ENCODE measurements around the gene OR10A4.

- TF ChIP-seq EP300 (IDR thresholded peaks at IDR 0.05; ENCODE audit: low read depth in 2 of 2, low read length in 2 of 2) (no peak), EP300 (CRISPR knock-in tag; IDR thresholded peaks at IDR 0.05; ENCODE audit: borderline replicate concordance) (no peak), ZSCAN25 (CRISPR knock-in tag; IDR thresholded peaks at IDR 0.05) (no peak), ZNF256 (CRISPR knock-in tag; conservative IDR thresholded peaks at IDR 0.05) (no peak), ZNF292 (CRISPR knock-in tag; IDR thresholded peaks at IDR 0.05; ENCODE audit: borderline replicate concordance, low read depth) (no peak), POLR2A (IDR thresholded peaks at IDR 0.05; ENCODE audit: insufficient read depth in 1 of 2, low read depth in 2 of 2, low read length in 2 of 2) (no peak), ZFP41 (CRISPR knock-in tag; IDR thresholded peaks at IDR 0.05; ENCODE audit: borderline replicate concordance) (no peak), ZFP37 (CRISPR knock-in tag; IDR thresholded peaks at IDR 0.05; ENCODE audit: borderline replicate concordance) (no peak), MZF1 (CRISPR knock-in tag; IDR thresholded peaks at IDR 0.05; ENCODE audit: borderline replicate concordance) (no peak), ATF4 (CRISPR knock-in tag; IDR thresholded peaks at IDR 0.05) (no peak), CTCF (CRISPR knock-in tag; IDR thresholded peaks at IDR 0.05) (no peak), EZH2 (conservative IDR thresholded peaks at IDR 0.05; ENCODE audit: low read depth, low read length) (no peak), ZNF296 (CRISPR knock-in tag; conservative IDR thresholded peaks at IDR 0.05) (no peak)
Observed at GRCh38 chr11:6925636-6926207, 49.3 kb downstream of the OR10A4 start.

Measured in HepG2 (cell line).